ENCODE data around the gene CYB561A3.

The CYB561A3 gene

GRCh38 chr11:61342207-61342803 lies 19.4 kb downstream of the CYB561A3 start:
- DNase-seq: peak; percentile 44

- peak; percentile 24 for DNase-seq
These were observed 20.0 kb downstream of the CYB561A3 start for GRCh38 chr11:61341706-61342105.

- peak; percentile 17 for DNase-seq
These were observed 20.7 kb downstream of the CYB561A3 start for GRCh38 chr11:61340979-61341378.

- DNase-seq: peak; percentile 33
These were observed 22.2 kb downstream of the CYB561A3 start for GRCh38 chr11:61339490-61339878.

- DNase-seq: peak; percentile 61
These were observed 22.7 kb downstream of the CYB561A3 start for GRCh38 chr11:61338783-61339489.

GRCh38 chr11:61337706-61338470 lies 23.8 kb downstream of the CYB561A3 start:
- peak; percentile 57 for DNase-seq

GRCh38 chr11:61336171-61336935 lies 25.3 kb downstream of the CYB561A3 start:
- peak; percentile 92 for DNase-seq

- DNase-seq: peak; percentile 60
These were observed 26.3 kb downstream of the CYB561A3 start for GRCh38 chr11:61335355-61335710.

GRCh38 chr11:61334434-61335354 lies 27.0 kb downstream of the CYB561A3 start:
- peak; percentile 59 for DNase-seq

GRCh38 chr11:61333550-61334433 lies 27.9 kb downstream of the CYB561A3 start:
- DNase-seq: no peak

- DNase-seq: peak; percentile 99
These were observed 28.7 kb downstream of the CYB561A3 start, which contains the start of the genes DDB1 and TKFC for GRCh38 chr11:61332797-61333549. Gene DDB1 (minus strand): TSS chr11:61333105. CDS start chr11:61332968, 137 bp downstream. Gene TKFC (plus strand): TSS chr11:61333228. CDS start chr11:61334729, 1,501 bp downstream.

- DNase-seq: no peak
These were observed 29.3 kb downstream of the CYB561A3 start for GRCh38 chr11:61332281-61332796.

GRCh38 chr11:61331651-61332050 lies 30.0 kb downstream of the CYB561A3 start:
- no peak for DNase-seq

GRCh38 chr11:61329871-61330270 lies 31.8 kb downstream of the CYB561A3 start:
- DNase-seq: no peak

- no peak for DNase-seq
These were observed 33.3 kb downstream of the CYB561A3 start for GRCh38 chr11:61328351-61328750.

GRCh38 chr11:61327669-61328071 lies 34.0 kb downstream of the CYB561A3 start:
- no peak for DNase-seq

GRCh38 chr11:61325649-61326414 lies 35.9 kb downstream of the CYB561A3 start:
- DNase-seq: no peak

- no peak for DNase-seq
These were observed 46.4 kb downstream of the CYB561A3 start for GRCh38 chr11:61315260-61315659.

- DNase-seq: no peak
These were observed 50.9 kb downstream of the CYB561A3 start for GRCh38 chr11:61310749-61311148.

Measured in activated effector memory CD4-positive, alpha-beta T cell treated with anti-CD3 and anti-CD28 coated beads, Interleukin-2, amount 50 U/mL, for 16 hours (primary cell).